Activated T-cell treated with anti-CD3 and anti-CD28 coated beads, Interleukin-2, amount 50 U/mL, for 1 hour (primary cell): ENCODE data around the gene ADGRG3.
A peak's percentile ranks its signal among the peaks of the same experiment; 100 is the strongest.

Experiments used
- DNase-seq: peaks from one replicate; pipeline ENCODE4 v3.0.0-alpha.2; 2020

Gene ADGRG3

GRCh38 chr16:57682809-57683635 is 14.9 kb downstream of the ADGRG3 start:
- DNase-seq = no peak

GRCh38 chr16:57683636-57684545 is 15.8 kb downstream of the ADGRG3 start:
- DNase-seq = no peak

GRCh38 chr16:57684626-57685358 is 16.7 kb downstream of the ADGRG3 start:
- DNase-seq = no peak

- DNase-seq = no peak
These were observed 17.5 kb downstream of the ADGRG3 start for GRCh38 chr16:57685633-57686032.

- no peak for DNase-seq
These were observed 18.5 kb downstream of the ADGRG3 start for GRCh38 chr16:57686577-57686976.

GRCh38 chr16:57687363-57687929 is 19.3 kb downstream of the ADGRG3 start:
- no peak for DNase-seq

- no peak for DNase-seq
These were observed 20.4 kb downstream of the ADGRG3 start for GRCh38 chr16:57688487-57688986.

GRCh38 chr16:57688987-57689761 is 21.1 kb downstream of the ADGRG3 start:
- no peak for DNase-seq

GRCh38 chr16:57689762-57690558 is 21.9 kb downstream of the ADGRG3 start:
- DNase-seq = peak; percentile 45

- no peak for DNase-seq
These were observed 22.8 kb downstream of the ADGRG3 start for GRCh38 chr16:57690782-57691471.

- no peak for DNase-seq
These were observed 24.5 kb downstream of the ADGRG3 start for GRCh38 chr16:57692636-57693035.

- no peak for DNase-seq
These were observed 25.4 kb downstream of the ADGRG3 start for GRCh38 chr16:57693550-57693949.

GRCh38 chr16:57694231-57694724 is 26.2 kb downstream of the ADGRG3 start:
- DNase-seq = no peak

- no peak for DNase-seq
These were observed 26.9 kb downstream of the ADGRG3 start, which contains the start of gene DRC7 for GRCh38 chr16:57694725-57695679. Gene DRC7 (plus strand): TSS chr16:57694806. CDS start chr16:57697950, 3,144 bp downstream.

GRCh38 chr16:57695680-57696069 is 27.6 kb downstream of the ADGRG3 start:
- DNase-seq = no peak

GRCh38 chr16:57696240-57696639 is 28.1 kb downstream of the ADGRG3 start:
- DNase-seq = no peak

- no peak for DNase-seq
These were observed 29.9 kb downstream of the ADGRG3 start for GRCh38 chr16:57697896-57698537.

- no peak for DNase-seq
These were observed 30.8 kb downstream of the ADGRG3 start for GRCh38 chr16:57698812-57699405.
